ENCODE measurements around the gene RGS7BP. TPM values are rescaled to one million over a fixed set of nuclear protein-coding genes. Genes with fewer than 3 reads are reported as not detected.

The RGS7BP gene
- total RNA-seq, 4 donors from 2014 or later = 0.33 to 3.4 (median 2.7) TPM

DNA sequence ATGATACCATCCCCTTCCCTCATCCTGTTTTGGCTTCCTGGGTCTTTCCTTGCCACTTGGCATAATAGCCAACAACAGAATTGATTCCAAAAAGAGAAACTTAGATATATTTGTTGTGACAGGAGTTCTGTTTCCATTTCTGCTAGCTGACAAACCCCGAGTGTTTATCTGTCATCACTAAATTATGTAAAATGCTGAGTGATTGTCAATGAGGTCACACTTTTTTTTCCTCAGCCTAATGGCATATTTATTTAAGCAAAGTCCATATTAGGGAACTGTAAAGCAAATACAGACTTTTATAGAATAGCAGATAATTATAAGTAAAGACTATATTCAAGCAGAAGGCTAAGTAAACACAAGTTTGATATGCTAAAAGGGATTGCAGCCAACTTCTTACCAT, 64.0 kb downstream of the RGS7BP start:
- TF ChIP-seq, protein P1, sequence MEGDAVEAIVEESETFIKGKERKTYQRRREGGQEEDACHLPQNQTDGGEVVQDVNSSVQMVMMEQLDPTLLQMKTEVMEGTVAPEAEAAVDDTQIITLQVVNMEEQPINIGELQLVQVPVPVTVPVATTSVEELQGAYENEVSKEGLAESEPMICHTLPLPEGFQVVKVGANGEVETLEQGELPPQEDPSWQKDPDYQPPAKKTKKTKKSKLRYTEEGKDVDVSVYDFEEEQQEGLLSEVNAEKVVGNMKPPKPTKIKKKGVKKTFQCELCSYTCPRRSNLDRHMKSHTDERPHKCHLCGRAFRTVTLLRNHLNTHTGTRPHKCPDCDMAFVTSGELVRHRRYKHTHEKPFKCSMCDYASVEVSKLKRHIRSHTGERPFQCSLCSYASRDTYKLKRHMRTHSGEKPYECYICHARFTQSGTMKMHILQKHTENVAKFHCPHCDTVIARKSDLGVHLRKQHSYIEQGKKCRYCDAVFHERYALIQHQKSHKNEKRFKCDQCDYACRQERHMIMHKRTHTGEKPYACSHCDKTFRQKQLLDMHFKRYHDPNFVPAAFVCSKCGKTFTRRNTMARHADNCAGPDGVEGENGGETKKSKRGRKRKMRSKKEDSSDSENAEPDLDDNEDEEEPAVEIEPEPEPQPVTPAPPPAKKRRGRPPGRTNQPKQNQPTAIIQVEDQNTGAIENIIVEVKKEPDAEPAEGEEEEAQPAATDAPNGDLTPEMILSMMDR (IDR thresholded peaks at IDR 0.05) = no peak
- TF ChIP-seq POLR2A (IDR thresholded peaks at IDR 0.05) = no peak
- intact Hi-C loops (cut with DNase I) = no loop called here
- Histone ChIP-seq H3K27ac (no peak overlapping the region), H3K27me3 (no peaks in the 10 kb centered on the region), H3K4me3 (replicated peaks in 1 of 3) (no peak overlapping the region), H3K4me1 (peaks cover 6 to 10% of the 10 kb centered on the region in 2 donors), H3K36me3 (no peaks in the 10 kb centered on the region), H3K9me3 (no peaks in the 10 kb centered on the region)
- 75 to 80% methylated on average over 1 of the region's 1 CpG for WGBS, 2 donors
- DNase-seq = no peak

DNA sequence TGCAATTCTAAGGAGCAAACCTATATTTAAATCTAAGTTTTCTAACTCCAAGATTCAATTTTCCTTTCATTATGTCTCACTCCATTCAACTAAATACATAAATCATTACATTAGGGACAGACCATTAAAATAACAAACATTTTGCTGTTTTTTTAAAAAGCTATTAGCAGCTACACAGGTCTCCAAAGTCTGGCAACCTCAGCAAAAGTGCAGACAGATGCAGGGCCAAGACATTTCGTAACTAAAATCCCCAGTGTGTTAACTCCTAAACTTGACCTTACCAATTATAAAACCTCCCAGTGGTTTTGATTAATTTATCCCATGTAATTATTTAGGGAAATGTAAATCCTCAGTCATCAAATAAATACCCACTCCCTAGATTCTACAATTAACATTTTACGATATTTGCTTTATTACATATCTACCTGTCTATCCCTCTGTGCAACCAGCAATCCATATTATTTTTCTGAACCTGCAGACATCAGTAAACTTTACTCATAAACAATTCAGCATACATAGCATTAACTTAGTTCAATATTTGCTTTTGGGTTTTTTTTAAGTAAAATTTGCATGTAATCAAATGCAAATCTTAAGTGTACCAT, 64.7 kb downstream of the RGS7BP start:
- TF ChIP-seq POLR2A (IDR thresholded peaks at IDR 0.05) = no peak
- TF ChIP-seq, protein P1 (IDR thresholded peaks at IDR 0.05) = no peak
- H3K27me3 ChIP-seq = no peaks in the 10 kb centered on the region
- H3K36me3 ChIP-seq = no peaks in the 10 kb centered on the region
- 80 to 81% methylated on average over 2 of the region's 2 CpGs for WGBS, 2 donors
- peaks cover 6 to 10% of the 10 kb centered on the region in 2 donors for H3K4me1 ChIP-seq
- no peaks in the 10 kb centered on the region for H3K9me3 ChIP-seq
- no peak overlapping the region for H3K27ac ChIP-seq
- no peak overlapping the region for H3K4me3 ChIP-seq (replicated peaks in 1 of 3)
- intact Hi-C loops (cut with DNase I) = no loop called here
- DNase-seq = no peak

GRCh38 chr5:64575561-64575960, 69.7 kb downstream of the RGS7BP start:
- TF ChIP-seq POLR2A (IDR thresholded peaks at IDR 0.05) = no peak
- TF ChIP-seq, protein P1 (IDR thresholded peaks at IDR 0.05) = no peak
- no peak overlapping the region for H3K4me3 ChIP-seq (replicated peaks in 1 of 3)
- WGBS, 2 donors = 80 to 88% methylated on average over 5 of the region's 5 CpGs
- H3K9me3 ChIP-seq = no peaks in the 10 kb centered on the region
- no peak overlapping the region for H3K27ac ChIP-seq
- DNase-seq = no peak
- H3K4me1 ChIP-seq = peaks cover 0 to 6% of the 10 kb centered on the region in 2 donors
- intact Hi-C loops (cut with DNase I) = no loop called here
- H3K27me3 ChIP-seq = no peaks in the 10 kb centered on the region
- no peaks in the 10 kb centered on the region for H3K36me3 ChIP-seq

DNA sequence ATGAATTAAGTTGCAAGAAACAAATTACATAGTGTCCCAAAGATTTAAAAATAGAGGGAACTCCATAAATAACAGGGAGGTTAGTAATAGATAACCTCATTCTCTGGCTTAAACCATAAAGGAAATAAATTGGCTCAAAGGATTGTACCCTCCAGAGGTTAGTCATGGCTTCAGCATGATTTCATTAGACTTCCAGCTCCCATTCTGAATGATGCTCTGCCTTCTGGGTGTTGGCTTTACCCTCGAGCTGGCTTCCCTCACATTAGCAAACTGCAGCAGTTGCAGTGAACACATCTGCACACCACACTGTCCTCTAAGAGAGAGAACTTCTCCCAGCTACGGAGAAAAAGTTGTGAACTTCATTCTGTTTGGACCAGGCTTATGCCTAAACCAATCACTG, 70.4 kb downstream of the RGS7BP start:
- Histone ChIP-seq H3K4me3 (replicated peaks in 1 of 3) (no peak overlapping the region), H3K27ac (no peak overlapping the region), H3K4me1 (peaks cover 0 to 6% of the 10 kb centered on the region in 2 donors), H3K36me3 (no peaks in the 10 kb centered on the region), H3K9me3 (no peaks in the 10 kb centered on the region), H3K27me3 (no peaks in the 10 kb centered on the region)
- intact Hi-C loops (cut with DNase I) = no loop called here
- DNase-seq = no peak
- 58 to 73% methylated on average over 2 of the region's 2 CpGs for WGBS, 2 donors
- TF ChIP-seq, protein P1 (IDR thresholded peaks at IDR 0.05) = no peak

- intact Hi-C loops (cut with DNase I) = no loop called here
- Histone ChIP-seq H3K27ac (no peak overlapping the region), H3K36me3 (no peaks in the 10 kb centered on the region), H3K9me3 (no peaks in the 10 kb centered on the region), H3K4me3 (replicated peaks in 1 of 3) (no peak overlapping the region), H3K4me1 (no peaks in the 10 kb centered on the region), H3K27me3 (no peaks in the 10 kb centered on the region)
- no peak for TF ChIP-seq POLR2A (IDR thresholded peaks at IDR 0.05)
- TF ChIP-seq, protein P1 (IDR thresholded peaks at IDR 0.05) = no peak
- 59 to 74% methylated on average over 4 of the region's 4 CpGs for WGBS, 2 donors
- DNase-seq = no peak
Observed at GRCh38 chr5:64585646-64586045, 79.8 kb downstream of the RGS7BP start.
